ENCODE measurements around the gene UBL3.

UBL3 gene

GRCh38 chr13:29774830-29775229 is 75.6 kb downstream of the UBL3 start:
- no peak overlapping the region for H3K4me3 ChIP-seq (ENCODE audit: low read length)
- no peak for DNase-seq (ENCODE audit: low read depth, low spot score)

GRCh38 chr13:29771247-29771646 is 79.2 kb downstream of the UBL3 start:
- no peak overlapping the region for H3K4me3 ChIP-seq (ENCODE audit: low read length)
- peak; percentile 25 for DNase-seq (ENCODE audit: low read depth, low spot score)

- no peak for DNase-seq (ENCODE audit: low read depth, low spot score)
- no peak overlapping the region for H3K4me3 ChIP-seq (ENCODE audit: low read length)
Measured at GRCh38 chr13:29767006-29767405, 83.4 kb downstream of the UBL3 start.

- DNase-seq (ENCODE audit: low read depth, low spot score), result peak; percentile 45
- H3K4me3 ChIP-seq (ENCODE audit: low read length), result no peak overlapping the region
Measured at GRCh38 chr13:29763436-29764180, 86.8 kb downstream of the UBL3 start.

GRCh38 chr13:29761815-29762214 is 88.6 kb downstream of the UBL3 start:
- no peak overlapping the region for H3K4me3 ChIP-seq (ENCODE audit: low read length)
- DNase-seq (ENCODE audit: low read depth, low spot score), result no peak

GRCh38 chr13:29761160-29761559 is 89.3 kb downstream of the UBL3 start:
- no peak for DNase-seq (ENCODE audit: low read depth, low spot score)
- H3K4me3 ChIP-seq (ENCODE audit: low read length), result no peak overlapping the region

- DNase-seq (ENCODE audit: low read depth, low spot score), result no peak
- H3K4me3 ChIP-seq (ENCODE audit: low read length), result no peak overlapping the region
Measured at GRCh38 chr13:29760544-29760943, 89.9 kb downstream of the UBL3 start.

GRCh38 chr13:29758531-29759114 is 91.8 kb downstream of the UBL3 start:
- DNase-seq (ENCODE audit: low read depth, low spot score), result peak; percentile 75
- no peak overlapping the region for H3K4me3 ChIP-seq (ENCODE audit: low read length)

- no peak overlapping the region for H3K4me3 ChIP-seq (ENCODE audit: low read length)
- no peak for DNase-seq (ENCODE audit: low read depth, low spot score)
Measured at GRCh38 chr13:29756506-29756905, 93.9 kb downstream of the UBL3 start.

GRCh38 chr13:29754473-29754806 is 96.0 kb downstream of the UBL3 start:
- H3K4me3 ChIP-seq (ENCODE audit: low read length), result no peak overlapping the region
- peak; percentile 16 for DNase-seq (ENCODE audit: low read depth, low spot score)

- no peak overlapping the region for H3K4me3 ChIP-seq (ENCODE audit: low read length)
- DNase-seq (ENCODE audit: low read depth, low spot score), result no peak
Measured at GRCh38 chr13:29753618-29754472, 96.6 kb downstream of the UBL3 start.

- no peak overlapping the region for H3K4me3 ChIP-seq (ENCODE audit: low read length)
- DNase-seq (ENCODE audit: low read depth, low spot score), result no peak
Measured at GRCh38 chr13:29752175-29752574, 98.2 kb downstream of the UBL3 start.

- H3K4me3 ChIP-seq (ENCODE audit: low read length), result no peak overlapping the region
- no peak for DNase-seq (ENCODE audit: low read depth, low spot score)
Measured at GRCh38 chr13:29750183-29750530, 100.3 kb downstream of the UBL3 start.

GRCh38 chr13:29749401-29750182 is 100.8 kb downstream of the UBL3 start:
- no peak overlapping the region for H3K4me3 ChIP-seq (ENCODE audit: low read length)
- DNase-seq (ENCODE audit: low read depth, low spot score), result no peak

- DNase-seq (ENCODE audit: low read depth, low spot score), result no peak
- no peak overlapping the region for H3K4me3 ChIP-seq (ENCODE audit: low read length)
Measured at GRCh38 chr13:29748097-29748496, 102.3 kb downstream of the UBL3 start.

GRCh38 chr13:29746148-29746677 is 104.2 kb downstream of the UBL3 start:
- no peak overlapping the region for H3K4me3 ChIP-seq (ENCODE audit: low read length)
- DNase-seq (ENCODE audit: low read depth, low spot score), result no peak

GRCh38 chr13:29745704-29746103 is 104.7 kb downstream of the UBL3 start:
- DNase-seq (ENCODE audit: low read depth, low spot score), result no peak
- H3K4me3 ChIP-seq (ENCODE audit: low read length), result no peak overlapping the region

- H3K4me3 ChIP-seq (ENCODE audit: low read length), result no peak overlapping the region
- no peak for DNase-seq (ENCODE audit: low read depth, low spot score)
Measured at GRCh38 chr13:29743201-29743786, 107.1 kb downstream of the UBL3 start.

GRCh38 chr13:29740961-29741360 is 109.5 kb downstream of the UBL3 start:
- no peak for DNase-seq (ENCODE audit: low read depth, low spot score)

More at GRCh38 chr13:29740961-29741360, 109.5 kb downstream of the UBL3 start:
- H3K4me3 ChIP-seq (ENCODE audit: low read length), result no peak overlapping the region

All from Jurkat, Clone E6-1 (cell line).